HepG2 (cell line): ENCODE data around the gene ITPR1. TPM values are rescaled to one million over a fixed set of nuclear protein-coding genes. Genes with fewer than 3 reads are reported as not detected.

Source experiments
- ATAC-seq: fragments of 200-7000 bp; cut with Tn5 transposase; 3 replicates; pipeline ENCODE4 v1.9.1; 2020; ENCODE audit warnings: mild to moderate bottlenecking, moderate library complexity
- BruUV-seq: library from RNA; stranded (reverse); fragments of 400-500 nt; replicated peaks from 2 replicates; lab custom pipeline; 2021; lab: Mats Ljungman, UMichigan
- CTCF ChIA-PET: fragments of 300-600 bp; formaldehyde crosslinking; extraction: SDS; loops from one replicate; lab custom pipeline; 2021; ENCODE audit warnings: low total read pairs, inconsistent platforms, low intra/inter-chr PET ratio; lab: Yijun Ruan, JAX
- POLR2A ChIA-PET: fragments of 350-600 bp; sonication (Branson Sonifier 250); formaldehyde crosslinking; loops from one replicate; lab custom pipeline; 2020; ENCODE audit warnings: antibody characterized with exemption, inconsistent platforms; lab: Yijun Ruan, JAX
- DNase-seq: peaks from one replicate; pipeline ENCODE4 v3.0.0-alpha.2; 2015; ENCODE audit warnings: low spot score
- FAIRE-seq: peaks from 3 replicates; lab custom pipeline; 2011; peaks lifted over from hg19 to GRCh38; lab: Jason Lieb, UNC
- H2AFZ ChIP-seq: one replicate; pipeline ENCODE4 v1.6.1; 2011; ENCODE audit warnings: low read length, inconsistent platforms
- H3K27ac ChIP-seq: fragments of 300-600 bp; 3 replicates; pipeline ENCODE4 v1.8.0; 2011; ENCODE audit warnings: mixed run types, mild to moderate bottlenecking, mixed read lengths, low read length, inconsistent platforms; ENCODE audit not compliant: insufficient read depth; ENCODE audit errors: extremely low read length
- H3K27me3 ChIP-seq, 2 experiments: fragments of 200-600 bp in 1 of 2; 2 replicates in 1 of 2; 3 replicates in 1 of 2; pipeline versions ENCODE4 v1.6.0 to v1.8.0; 2011; ENCODE audit warnings: low read length in 2 of 2, mild to moderate bottlenecking in 2 of 2, moderate library complexity in 2 of 2, inconsistent platforms in 1 of 2; ENCODE audit not compliant: insufficient read depth in 2 of 2, control insufficient read depth in 1 of 2
- H3K36me3 ChIP-seq, 2 experiments: fragments of 200-600 bp in 1 of 2; replicated peaks in 1 of 2; 2 replicates in 1 of 2; 3 replicates in 1 of 2; pipeline versions ENCODE4 v1.5.1 to v1.8.0; 2011; ENCODE audit warnings: low read length in 2 of 2, inconsistent platforms in 1 of 2; ENCODE audit not compliant: insufficient read depth in 2 of 2, control insufficient read depth in 1 of 2
- H3K4me1 ChIP-seq: 2 replicates; pipeline ENCODE4 v1.5.1; 2012; ENCODE audit warnings: low read length, inconsistent platforms; ENCODE audit not compliant: insufficient read depth
- H3K4me2 ChIP-seq: 2 replicates; pipeline ENCODE4 v1.6.0; 2011; ENCODE audit warnings: low read depth, low read length, inconsistent platforms
- H3K4me3 ChIP-seq, 3 experiments: fragments of 200-600 bp in 1 of 3; sonication (generic), shearing (Covaris generic) in 1 of 3; replicated peaks in 1 of 3; 2 replicates each; pipeline ENCODE4 v1.5.1; 2011 to 2016; ENCODE audit warnings: low read length in 3 of 3, inconsistent platforms in 2 of 3, low read depth in 2 of 3, mild to moderate bottlenecking in 2 of 3, control low read depth in 1 of 3, mixed read lengths in 1 of 3; ENCODE audit not compliant: insufficient read depth in 1 of 3
- H3K79me2 ChIP-seq: one replicate; pipeline ENCODE4 v1.6.1; 2011; ENCODE audit warnings: low read length, inconsistent platforms; ENCODE audit not compliant: insufficient read depth
- H3K9ac ChIP-seq: 2 replicates; pipeline ENCODE4 v1.6.0; 2011; ENCODE audit warnings: mild to moderate bottlenecking, low read depth, low read length, inconsistent platforms; ENCODE audit not compliant: insufficient read depth
- H3K9me3 ChIP-seq: 2 replicates; pipeline ENCODE4 v1.5.1; 2012; ENCODE audit warnings: mild to moderate bottlenecking, low read length
- H4K20me1 ChIP-seq: 2 replicates; pipeline ENCODE4 v1.6.0; 2011; ENCODE audit warnings: inconsistent platforms, mild to moderate bottlenecking, low read length, moderate library complexity; ENCODE audit not compliant: insufficient read depth
- ATF7 ChIP-seq, 2 experiments: fragments of 450-650 bp in 1 of 2; sonication (generic) in 1 of 2; formaldehyde crosslinking in 1 of 2; IDR thresholded peaks; 2 replicates each; pipeline versions ENCODE4 v1.4.0 to v1.6.1; 2016 to 2020; ENCODE audit warnings: antibody characterized with exemption in 1 of 2, mild to moderate bottlenecking in 1 of 2, missing genetic modification reagents in 1 of 2
- CCAR2 ChIP-seq: fragments of 200-400 bp; formaldehyde crosslinking; optimal IDR thresholded peaks from 2 replicates; pipeline ENCODE3; 2018; ENCODE audit warnings: low read depth, mild to moderate bottlenecking, low read length, moderate library complexity
- JUND ChIP-seq: sonication (generic); formaldehyde crosslinking; IDR thresholded peaks from 2 replicates; pipeline ENCODE4 v1.8.0; 2022; ENCODE audit warnings: mild to moderate bottlenecking, missing genetic modification reagents
- NCOA1 ChIP-seq: sonication (generic); formaldehyde crosslinking; IDR thresholded peaks from 2 replicates; pipeline ENCODE4 v1.9.0; 2021; ENCODE audit warnings: missing genetic modification reagents
- SAP130 ChIP-seq: IDR thresholded peaks from 2 replicates; pipeline ENCODE4 v1.6.1; 2016; ENCODE audit warnings: low read depth
- TAF1 ChIP-seq: sonication (generic); formaldehyde crosslinking; IDR thresholded peaks from 2 replicates; pipeline ENCODE4 v1.4.0; 2020; ENCODE audit warnings: missing genetic modification reagents
- TCF7L2 ChIP-seq: IDR thresholded peaks from 2 replicates; pipeline ENCODE4 v1.6.1; 2011; ENCODE audit warnings: mild to moderate bottlenecking, low read depth, low read length, moderate library complexity
- ZC3H13 ChIP-seq: sonication (generic); formaldehyde crosslinking; IDR thresholded peaks from 2 replicates; pipeline ENCODE4 v1.8.1; 2023; ENCODE audit warnings: mild to moderate bottlenecking, missing genetic modification reagents, moderate library complexity
- ZNF317 ChIP-seq: sonication (generic); formaldehyde crosslinking; IDR thresholded peaks from 2 replicates; pipeline ENCODE4 v1.5.0; 2020; ENCODE audit warnings: mild to moderate bottlenecking, missing genetic modification reagents
- ZNF546 ChIP-seq: sonication (generic); formaldehyde crosslinking; conservative IDR thresholded peaks from 2 replicates; pipeline ENCODE4 v1.8.1; 2023; ENCODE audit warnings: mild to moderate bottlenecking, missing genetic modification reagents
- ZNF563 ChIP-seq: sonication (generic); formaldehyde crosslinking; IDR thresholded peaks from 2 replicates; pipeline ENCODE4 v1.8.0; 2022; ENCODE audit warnings: mild to moderate bottlenecking, moderate library complexity, missing genetic modification reagents
- ZNF569 ChIP-seq: sonication (generic); formaldehyde crosslinking; IDR thresholded peaks from 2 replicates; pipeline ENCODE4 v1.5.0; 2020; ENCODE audit warnings: mild to moderate bottlenecking, missing genetic modification reagents, moderate library complexity, borderline replicate concordance
- WGBS: methylation state at CpG from one replicate; pipeline ENCODE4 v1.1.6; 2017; ENCODE audit warnings: low lambda C conversion rate; 5-methylcytosine and 5-hydroxymethylcytosine counted together
- in situ Hi-C: cut with HindIII; loops from 2 replicates; pipeline ENCODE4 v1.10.0; 2017; ENCODE audit warnings: low pct_unique_long_range_greater_than_20kb; ENCODE audit not compliant: extremely low pct_ligation_motif_present
- intact Hi-C: fragments of 100-400 bp; cut with micrococcal nuclease; formaldehyde crosslinking; loops from one replicate; pipeline ENCODE4 v1.10.0; 2022; ENCODE audit not compliant: unreplicated experiment
- polyA plus RNA-seq, 8 experiments: library from polyadenylated mRNA; depleted of rRNA in 3 of 8; stranded (reverse) in 7 of 8; unstranded in 1 of 8; fragments of >200 nt; fragmentation: Illumina TruSeq in 4 of 8; extraction: Trizol in 4 of 8; gene quantifications; 2 replicates each; pipeline versions ENCODE4 v1.2.1 to v1.2.3, GENCODE V29; 2011 to 2016; ENCODE audit warnings: low read depth in 4 of 8, missing spikeins in 1 of 8, mixed read lengths in 1 of 8; ENCODE audit not compliant: insufficient read depth in 1 of 8
- total RNA-seq, 5 experiments: library from RNA; depleted of rRNA; stranded (reverse); fragments of >200 nt; fragmentation: Illumina TruSeq; extraction: Trizol; gene quantifications; 2 replicates each; pipeline ENCODE4 v1.2.3, GENCODE V29; 2016; ENCODE audit warnings: low read depth in 1 of 5
- TF ChIP-seq, protein P1 (sequence below): sonication (generic); formaldehyde crosslinking; IDR thresholded peaks from 2 replicates; pipeline ENCODE4 v1.4.0; 2020; ENCODE audit warnings: missing genetic modification reagents
- TF ChIP-seq, protein P2 (sequence below): sonication (generic); formaldehyde crosslinking; IDR thresholded peaks from 2 replicates; pipeline ENCODE4 v1.8.1; 2023; ENCODE audit warnings: mild to moderate bottlenecking, missing genetic modification reagents, borderline replicate concordance
- TF ChIP-seq, protein P3 (sequence below): sonication (generic); formaldehyde crosslinking; IDR thresholded peaks from one replicate; pipeline ENCODE4 v1.5.1; 2020; ENCODE audit warnings: mild to moderate bottlenecking, missing genetic modification reagents; ENCODE audit errors: not compliant biosample characterization

The ITPR1 gene
- total and polyA plus RNA-seq, 2 of the 13 experiments (the other 11 are each of a cell fraction or from before 2014, with no cell fraction given) = 10.0 to 11.4 TPM

DNA sequence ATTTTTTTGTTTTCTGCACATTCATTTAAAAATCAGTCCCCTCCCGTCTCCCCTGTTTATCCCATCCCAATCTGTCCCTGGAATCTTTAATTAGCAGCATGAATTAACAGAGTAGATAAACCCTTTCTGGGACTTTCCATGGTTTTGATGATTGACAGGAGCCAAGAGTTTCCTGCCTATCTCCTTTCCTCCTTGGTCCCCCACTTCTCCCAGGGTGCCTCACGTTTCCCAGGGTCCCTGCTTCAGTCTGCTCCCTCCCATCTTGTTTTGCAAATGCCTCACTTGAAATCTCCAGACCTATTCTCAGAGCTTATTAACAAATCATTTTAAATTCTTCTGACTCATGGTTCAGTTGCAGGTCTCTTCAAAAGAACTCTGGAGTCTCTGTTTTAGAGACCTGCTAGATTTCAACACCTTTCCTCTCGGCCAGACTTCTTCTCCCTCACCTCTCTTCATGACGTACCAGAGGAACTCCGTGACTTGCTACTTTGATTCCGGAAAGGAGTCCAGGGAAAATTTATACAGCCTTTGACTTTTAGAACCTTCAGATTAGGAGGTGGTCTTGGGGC is 238.5 kb downstream of the ITPR1 start:
- no peak overlapping the region for H2AFZ ChIP-seq
- FAIRE-seq = no peak
- no peak for ATAC-seq
- H3K27me3 ChIP-seq = no peaks in the 10 kb centered on the region
- peaks cover 14% of the 10 kb centered on the region; the same call in 1 of the 2 replicates for H3K4me1 ChIP-seq
- H4K20me1 ChIP-seq = no peaks in the 10 kb centered on the region
- no peak overlapping the region for H3K27ac ChIP-seq
- intact Hi-C loops = no loop called here
- H3K36me3 ChIP-seq = peaks cover 2 to 11% of the 10 kb centered on the region in 2 experiments; a peak in 2 of 5 replicates
- POLR2A ChIA-PET = no interaction called here
- no peaks in the 10 kb centered on the region for H3K9me3 ChIP-seq
- no peak overlapping the region for H3K4me3 ChIP-seq
- no peak overlapping the region for H3K9ac ChIP-seq
- no peaks in the 10 kb centered on the region for H3K79me2 ChIP-seq
- in situ Hi-C loops = no loop called here
- BruUV-seq = no TSS peak
- 94% methylated on average over 6 of the region's 6 CpGs for WGBS
- no peak for DNase-seq
- no peak overlapping the region for H3K4me2 ChIP-seq
- TF ChIP-seq ZNF317 (CRISPR knock-in tag) (no peak), TCF7L2 (no peak), ZNF546 (no peak), ZNF563 (CRISPR knock-in tag) (no peak), NCOA1 (CRISPR knock-in tag) (no peak), TAF1 (CRISPR knock-in tag) (no peak), ZC3H13 (CRISPR knock-in tag) (no peak), ZNF569 (CRISPR knock-in tag) (no peak), CCAR2 (no peak), SAP130 (no peak), JUND (CRISPR knock-in tag) (no peak), ATF7 (IDR thresholded peaks at IDR 0.05) (no peak), ATF7 (CRISPR knock-in tag; IDR thresholded peaks at IDR 0.05) (no peak)
- TF ChIP-seq, protein P1, sequence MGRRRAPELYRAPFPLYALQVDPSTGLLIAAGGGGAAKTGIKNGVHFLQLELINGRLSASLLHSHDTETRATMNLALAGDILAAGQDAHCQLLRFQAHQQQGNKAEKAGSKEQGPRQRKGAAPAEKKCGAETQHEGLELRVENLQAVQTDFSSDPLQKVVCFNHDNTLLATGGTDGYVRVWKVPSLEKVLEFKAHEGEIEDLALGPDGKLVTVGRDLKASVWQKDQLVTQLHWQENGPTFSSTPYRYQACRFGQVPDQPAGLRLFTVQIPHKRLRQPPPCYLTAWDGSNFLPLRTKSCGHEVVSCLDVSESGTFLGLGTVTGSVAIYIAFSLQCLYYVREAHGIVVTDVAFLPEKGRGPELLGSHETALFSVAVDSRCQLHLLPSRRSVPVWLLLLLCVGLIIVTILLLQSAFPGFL = no peak
- TF ChIP-seq, protein P2, sequence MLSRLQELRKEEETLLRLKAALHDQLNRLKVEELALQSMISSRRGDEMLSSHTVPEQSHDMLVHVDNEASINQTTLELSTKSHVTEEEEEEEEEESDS (CRISPR knock-in tag) = no peak
- TF ChIP-seq, protein P3, sequence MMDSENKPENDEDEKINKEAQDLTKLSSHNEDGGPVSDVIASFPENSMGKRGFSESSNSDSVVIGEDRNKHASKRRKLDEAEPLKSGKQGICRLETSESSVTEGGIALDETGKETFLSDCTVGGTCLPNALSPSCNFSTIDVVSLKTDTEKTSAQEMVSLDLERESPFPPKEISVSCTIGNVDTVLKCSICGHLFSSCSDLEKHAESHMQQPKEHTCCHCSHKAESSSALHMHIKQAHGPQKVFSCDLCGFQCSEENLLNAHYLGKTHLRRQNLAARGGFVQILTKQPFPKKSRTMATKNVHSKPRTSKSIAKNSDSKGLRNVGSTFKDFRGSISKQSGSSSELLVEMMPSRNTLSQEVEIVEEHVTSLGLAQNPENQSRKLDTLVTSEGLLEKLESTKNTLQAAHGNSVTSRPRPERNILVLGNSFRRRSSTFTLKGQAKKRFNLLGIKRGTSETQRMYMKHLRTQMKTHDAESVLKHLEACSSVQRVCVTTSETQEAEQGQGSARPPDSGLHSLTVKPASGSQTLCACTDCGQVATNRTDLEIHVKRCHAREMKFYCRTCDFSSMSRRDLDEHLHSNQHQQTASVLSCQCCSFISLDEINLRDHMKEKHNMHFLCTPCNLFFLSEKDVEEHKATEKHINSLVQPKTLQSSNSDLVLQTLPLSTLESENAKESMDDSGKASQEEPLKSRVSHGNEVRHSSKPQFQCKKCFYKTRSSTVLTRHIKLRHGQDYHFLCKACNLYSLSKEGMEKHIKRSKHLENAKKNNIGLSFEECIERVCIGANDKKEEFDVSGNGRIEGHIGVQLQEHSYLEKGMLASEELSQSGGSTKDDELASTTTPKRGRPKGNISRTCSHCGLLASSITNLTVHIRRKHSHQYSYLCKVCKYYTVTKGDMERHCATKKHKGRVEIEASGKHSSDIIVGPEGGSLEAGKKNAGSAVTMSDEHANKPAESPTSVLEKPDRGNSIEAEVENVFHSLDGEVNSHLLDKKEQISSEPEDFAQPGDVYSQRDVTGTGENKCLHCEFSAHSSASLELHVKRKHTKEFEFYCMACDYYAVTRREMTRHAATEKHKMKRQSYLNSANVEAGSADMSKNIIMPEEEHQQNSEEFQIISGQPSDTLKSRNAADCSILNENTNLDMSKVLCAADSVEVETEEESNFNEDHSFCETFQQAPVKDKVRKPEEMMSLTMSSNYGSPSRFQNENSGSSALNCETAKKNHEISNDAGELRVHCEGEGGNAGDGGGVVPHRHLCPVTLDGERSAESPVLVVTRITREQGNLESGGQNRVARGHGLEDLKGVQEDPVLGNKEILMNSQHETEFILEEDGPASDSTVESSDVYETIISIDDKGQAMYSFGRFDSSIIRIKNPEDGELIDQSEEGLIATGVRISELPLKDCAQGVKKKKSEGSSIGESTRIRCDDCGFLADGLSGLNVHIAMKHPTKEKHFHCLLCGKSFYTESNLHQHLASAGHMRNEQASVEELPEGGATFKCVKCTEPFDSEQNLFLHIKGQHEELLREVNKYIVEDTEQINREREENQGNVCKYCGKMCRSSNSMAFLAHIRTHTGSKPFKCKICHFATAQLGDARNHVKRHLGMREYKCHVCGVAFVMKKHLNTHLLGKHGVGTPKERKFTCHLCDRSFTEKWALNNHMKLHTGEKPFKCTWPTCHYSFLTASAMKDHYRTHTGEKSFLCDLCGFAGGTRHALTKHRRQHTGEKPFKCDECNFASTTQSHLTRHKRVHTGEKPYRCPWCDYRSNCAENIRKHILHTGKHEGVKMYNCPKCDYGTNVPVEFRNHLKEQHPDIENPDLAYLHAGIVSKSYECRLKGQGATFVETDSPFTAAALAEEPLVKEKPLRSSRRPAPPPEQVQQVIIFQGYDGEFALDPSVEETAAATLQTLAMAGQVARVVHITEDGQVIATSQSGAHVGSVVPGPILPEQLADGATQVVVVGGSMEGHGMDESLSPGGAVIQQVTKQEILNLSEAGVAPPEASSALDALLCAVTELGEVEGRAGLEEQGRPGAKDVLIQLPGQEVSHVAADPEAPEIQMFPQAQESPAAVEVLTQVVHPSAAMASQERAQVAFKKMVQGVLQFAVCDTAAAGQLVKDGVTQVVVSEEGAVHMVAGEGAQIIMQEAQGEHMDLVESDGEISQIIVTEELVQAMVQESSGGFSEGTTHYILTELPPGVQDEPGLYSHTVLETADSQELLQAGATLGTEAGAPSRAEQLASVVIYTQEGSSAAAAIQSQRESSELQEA = no peak
- TF ChIP-seq, all 625 proteins: peak for 0
- CTCF ChIA-PET = no interaction called here
